GM21786 (cell line): Measurements from ENCODE around the gene ERP44.
"Not testable (repeated sequence)": the region's sequence is repeated elsewhere in the genome, so short reads cannot be mapped to it uniquely, and the experiment has no call there.

Experiments
- ATAC-seq: cut with Tn5 transposase; IDR thresholded peaks from one replicate; pipeline ENCODE4 v1.9.1; 2021; ENCODE audit not compliant: unreplicated experiment

ERP44 gene

GRCh38 chr9:100070104-100071041, 28.4 kb downstream of the ERP44 start:
- ATAC-seq = no peak

- ATAC-seq = not testable (repeated sequence)
Observed at GRCh38 chr9:100069068-100069467, 29.7 kb downstream of the ERP44 start.

DNA sequence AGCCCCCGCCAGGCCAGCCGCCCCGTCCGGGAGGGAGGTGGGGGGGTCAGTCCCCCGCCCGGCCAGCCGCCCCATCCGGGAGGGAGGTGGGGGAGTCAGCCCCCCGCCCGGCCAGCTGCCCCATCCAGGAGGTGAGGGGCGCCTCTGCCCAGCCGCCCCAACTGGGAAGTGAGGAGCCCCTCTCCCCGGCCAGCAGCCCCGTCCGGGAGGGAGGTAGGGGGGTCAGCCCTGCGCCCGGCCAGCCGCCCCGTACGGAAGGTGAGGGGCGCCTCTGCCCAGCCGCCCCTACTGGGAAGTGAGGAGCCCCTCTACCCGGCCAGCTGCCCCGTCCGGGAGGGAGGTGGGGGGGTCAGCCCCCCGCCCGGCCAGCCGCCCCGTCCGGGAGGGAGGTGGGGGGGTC, 30.8 kb downstream of the ERP44 start:
- ATAC-seq = not testable (repeated sequence)

- ATAC-seq = peak; percentile 88
Observed at GRCh38 chr9:100066539-100066938, 32.3 kb downstream of the ERP44 start.

DNA sequence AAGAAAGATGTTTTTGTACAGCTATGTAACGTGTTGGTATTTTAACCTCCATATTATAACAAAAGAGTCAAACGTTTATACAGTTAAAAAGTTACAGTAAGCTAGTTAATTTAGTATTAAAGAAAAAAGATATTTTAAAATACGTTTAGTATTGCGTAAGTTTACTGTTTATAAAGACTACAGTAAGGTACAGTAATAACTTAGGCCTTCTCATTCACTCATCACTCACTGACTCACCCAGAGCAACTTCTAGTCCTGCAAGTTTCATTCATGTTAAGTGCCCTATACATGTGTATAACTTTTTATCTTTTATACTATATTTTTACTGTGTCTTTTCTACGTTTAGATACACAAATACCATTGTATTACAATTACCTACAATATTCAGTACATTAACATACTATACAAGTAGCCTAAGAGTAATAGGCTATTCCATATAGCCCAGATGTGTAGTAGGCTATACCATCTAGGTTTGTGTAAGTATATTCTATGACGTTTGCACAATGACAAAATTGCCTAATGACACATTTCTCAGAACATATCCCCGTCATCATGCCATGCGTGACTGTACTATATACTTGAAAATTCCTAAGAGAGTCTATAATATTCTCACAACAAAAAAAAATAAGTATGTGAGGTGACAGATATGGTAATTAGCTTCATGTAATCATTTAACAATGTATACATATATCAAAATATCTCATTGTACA, 33.8 kb downstream of the ERP44 start:
- no peak for ATAC-seq

DNA sequence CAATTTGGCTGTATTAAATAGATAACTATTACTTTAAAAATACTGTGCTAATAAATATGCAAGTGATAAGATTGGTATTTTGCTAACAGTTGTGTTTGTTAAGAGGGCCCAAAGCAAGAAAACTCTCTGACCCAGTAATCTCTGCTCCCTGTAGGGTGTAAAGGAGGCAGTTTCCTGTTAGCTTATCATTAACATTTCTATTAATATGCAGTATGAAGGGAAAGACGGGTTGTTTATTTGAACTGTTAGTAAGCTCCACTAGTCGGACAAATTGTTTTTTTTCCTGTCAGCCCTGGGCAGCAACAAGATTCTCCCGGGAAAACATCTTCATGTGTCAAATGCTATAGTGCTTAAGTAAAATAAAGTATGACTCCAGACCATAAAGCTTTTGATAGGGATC, 35.6 kb downstream of the ERP44 start:
- ATAC-seq = no peak

- ATAC-seq = not testable (repeated sequence)
Observed at GRCh38 chr9:100062683-100063082, 36.1 kb downstream of the ERP44 start.

DNA sequence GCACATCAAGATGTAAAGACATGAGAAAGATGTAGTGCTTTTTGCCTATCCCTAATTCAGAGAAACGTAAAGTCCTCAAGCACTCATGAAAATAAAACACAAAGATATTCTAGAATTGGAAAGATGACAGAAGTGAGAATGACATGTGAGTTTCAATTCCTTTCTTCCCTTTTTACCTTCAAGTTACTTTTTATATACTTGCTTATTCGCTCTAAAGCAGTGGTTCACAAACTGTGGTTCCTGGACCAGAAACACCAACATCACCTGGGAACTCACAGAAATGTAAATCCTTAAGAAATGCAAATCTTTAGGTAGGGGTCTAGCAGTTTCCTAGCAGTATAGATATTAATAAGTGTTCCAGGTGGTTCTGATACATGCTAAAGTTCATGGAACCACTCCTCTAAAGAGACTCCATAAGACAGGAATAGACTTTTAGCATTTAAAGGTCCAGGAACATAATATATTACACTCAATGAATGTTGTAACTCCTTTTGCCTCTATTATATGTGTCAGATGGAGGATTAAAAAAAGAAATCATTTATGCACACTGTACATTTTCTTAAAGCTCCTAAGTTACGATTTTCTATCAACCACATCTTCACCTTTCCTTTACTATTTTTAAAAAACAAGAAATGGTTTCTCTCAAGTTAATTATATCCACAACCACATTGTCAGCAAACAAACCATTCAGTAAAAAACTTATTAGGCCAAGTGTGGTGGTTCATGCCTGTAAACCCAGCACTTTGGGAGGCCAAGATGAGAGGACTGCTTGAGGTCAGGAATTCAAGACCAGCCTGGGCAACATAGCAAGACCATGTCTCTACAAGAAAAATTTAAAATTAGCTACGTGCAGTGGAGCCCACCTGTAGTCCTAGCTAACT, 39.9 kb downstream of the ERP44 start:
- ATAC-seq = peak; percentile 82

- ATAC-seq = no peak
Observed at GRCh38 chr9:100057624-100058023, 41.2 kb downstream of the ERP44 start.

DNA sequence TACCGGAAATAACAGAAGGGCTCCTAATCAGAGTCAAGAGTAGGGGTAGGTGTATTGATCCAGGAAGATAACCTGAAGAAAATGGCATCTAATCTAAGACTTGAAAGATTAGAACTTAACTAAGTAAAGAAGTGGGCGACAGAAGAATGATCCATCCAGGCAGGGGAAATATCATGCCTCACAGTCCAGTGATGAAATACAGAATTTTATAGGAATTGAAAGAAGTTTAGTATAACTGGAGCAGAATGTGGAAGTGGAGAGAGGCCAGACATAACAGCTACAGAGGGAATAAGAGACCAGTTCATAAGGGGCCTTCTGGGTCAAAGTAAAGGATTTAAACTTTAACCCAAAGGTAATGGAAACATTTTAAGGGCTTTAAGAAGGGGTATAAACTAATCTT, 42.2 kb downstream of the ERP44 start:
- ATAC-seq = no peak

GRCh38 chr9:100052375-100052774, 46.4 kb downstream of the ERP44 start:
- no peak for ATAC-seq

- ATAC-seq = no peak
Observed at GRCh38 chr9:100049551-100049950, 49.2 kb downstream of the ERP44 start.

DNA sequence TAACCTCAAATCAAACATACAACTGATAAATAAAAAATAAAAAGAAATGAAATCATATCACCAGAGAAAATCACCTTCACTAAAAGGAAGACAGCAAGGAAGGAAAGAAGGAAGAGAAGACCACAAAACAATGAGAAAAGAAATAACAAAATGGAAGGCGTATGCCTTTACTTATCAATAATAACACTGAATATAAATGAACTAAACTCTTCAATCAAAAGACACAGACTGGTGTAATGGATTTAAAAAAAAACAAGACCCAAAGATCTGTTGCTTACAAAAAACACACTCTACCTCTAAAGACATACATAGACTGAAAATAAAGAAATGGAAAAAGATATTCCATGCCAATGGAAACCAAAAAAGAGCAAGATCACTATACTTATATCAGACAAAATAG, 60.3 kb downstream of the ERP44 start:
- ATAC-seq = no peak

GRCh38 chr9:100033877-100034551, 64.8 kb downstream of the ERP44 start:
- ATAC-seq = no peak

DNA sequence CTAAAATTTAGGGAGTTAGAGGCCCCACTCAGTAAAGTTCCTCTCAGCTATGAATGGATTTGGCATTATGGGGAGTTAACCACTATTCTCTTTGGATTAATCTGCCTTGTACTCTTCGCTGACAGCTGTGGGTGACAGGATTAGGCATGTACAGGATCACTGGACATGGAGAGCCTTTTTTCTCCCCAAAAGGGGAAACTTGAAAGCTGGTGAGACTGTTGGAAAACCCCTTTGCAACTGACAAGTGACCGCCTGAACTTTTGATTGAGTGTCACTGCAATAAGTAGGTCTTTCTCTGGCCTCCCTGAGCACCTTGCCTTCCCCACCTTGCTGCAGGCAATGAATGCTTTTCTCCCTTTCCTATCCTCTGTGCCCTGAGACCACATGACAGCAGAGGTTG, 68.3 kb downstream of the ERP44 start:
- ATAC-seq = no peak

GRCh38 chr9:100029251-100029650, 69.5 kb downstream of the ERP44 start:
- no peak for ATAC-seq

GRCh38 chr9:100028201-100028784, 70.5 kb downstream of the ERP44 start:
- ATAC-seq = peak; percentile 83

DNA sequence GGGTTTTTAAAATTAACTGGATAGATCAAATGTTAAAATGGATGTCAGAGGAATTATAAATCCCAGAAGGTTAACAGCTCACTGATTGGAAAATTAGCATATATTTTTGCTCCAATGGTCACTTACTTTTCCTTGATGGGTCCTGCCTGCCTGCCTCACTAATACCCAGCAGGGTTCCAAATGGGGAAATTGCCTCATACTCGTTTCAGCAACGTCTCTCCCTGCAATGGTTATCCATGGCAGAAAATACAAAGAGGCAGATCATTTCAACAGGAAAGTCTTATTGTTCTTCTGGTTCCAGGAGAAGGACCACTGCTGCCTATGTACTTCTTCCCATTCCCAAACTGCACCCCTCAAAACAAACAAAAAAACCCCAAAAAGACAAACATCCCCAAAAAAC, 71.3 kb downstream of the ERP44 start:
- no peak for ATAC-seq

DNA sequence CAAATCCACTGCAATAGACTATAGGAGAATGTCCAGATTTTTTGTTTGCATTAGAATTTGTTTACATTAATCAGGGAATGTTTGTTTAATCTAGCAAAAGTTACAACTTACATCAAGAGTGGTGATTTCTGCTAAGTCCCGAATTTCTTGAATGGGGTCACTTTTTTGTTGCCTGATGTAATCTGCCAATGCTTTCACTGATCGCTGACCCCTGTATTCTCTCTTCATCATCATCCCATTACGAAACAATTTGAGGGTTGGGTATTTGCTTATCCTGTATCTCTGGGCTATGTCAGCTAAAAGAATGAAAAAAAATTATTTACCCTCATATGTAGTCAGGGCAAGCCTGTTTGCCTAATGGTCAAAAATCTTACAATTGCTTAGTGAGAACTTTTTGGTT, 76.9 kb downstream of the ERP44 start:
- no peak for ATAC-seq

DNA sequence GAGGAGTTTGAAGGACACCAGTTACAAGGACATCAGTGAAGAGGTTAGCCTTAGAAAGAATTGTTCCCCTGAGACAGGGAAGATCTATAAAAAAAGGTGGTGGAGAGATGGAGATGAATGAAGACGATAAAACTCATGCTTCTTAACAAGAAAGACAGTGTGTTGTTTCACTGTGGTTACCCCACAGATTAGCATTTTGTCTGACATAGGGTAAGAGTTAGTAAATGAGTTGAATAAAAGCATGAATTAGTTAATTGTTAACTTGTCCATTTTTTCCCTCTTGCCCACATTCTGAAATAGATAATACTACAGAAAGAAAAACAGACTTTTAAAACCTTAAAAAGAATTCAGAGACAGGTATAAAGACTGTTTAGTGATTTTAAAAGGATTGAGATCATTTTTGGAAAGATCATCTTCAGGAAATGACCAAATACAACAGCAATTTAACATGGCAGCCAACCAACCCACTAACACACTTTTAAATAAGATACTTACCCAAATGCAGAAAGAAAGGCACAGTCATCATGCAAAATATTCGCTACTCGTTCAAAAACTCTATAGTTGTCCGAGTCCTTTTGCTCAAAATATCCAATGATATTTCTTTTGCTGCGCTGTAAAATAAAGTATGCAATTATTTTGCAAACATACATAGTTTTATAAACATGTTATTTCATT, 78.5 kb downstream of the ERP44 start:
- ATAC-seq = no peak
